Upper lobe of right lung (tissue), 1 donor: ENCODE data around the gene EFR3B. TPM values are rescaled to one million over a fixed set of nuclear protein-coding genes. Genes with fewer than 3 reads are reported as not detected.
A peak's percentile ranks its signal among the peaks of the same experiment; 100 is the strongest.

Experiments used
- ATAC-seq: fragments of 200-7000 bp; cut with Tn5 transposase; one replicate; pipeline ENCODE4 v1.9.1; 2020; ENCODE audit warnings: mild to moderate bottlenecking, moderate library complexity
- DNase-seq: peaks from one replicate; pipeline ENCODE4 v3.0.0-alpha.2; 2020
- H3K27ac ChIP-seq: fragments of 200-600 bp; one replicate; pipeline ENCODE4 v1.8.0; 2022
- H3K27me3 ChIP-seq: fragments of 200-600 bp; one replicate; pipeline ENCODE4 v1.8.0; 2022; ENCODE audit warnings: mild to moderate bottlenecking
- H3K36me3 ChIP-seq: fragments of 200-600 bp; one replicate; pipeline ENCODE4 v1.8.0; 2022
- H3K4me1 ChIP-seq: fragments of 200-600 bp; one replicate; pipeline ENCODE4 v1.8.0; 2022
- H3K4me3 ChIP-seq: fragments of 200-600 bp; one replicate; pipeline ENCODE4 v1.8.0; 2022; ENCODE audit warnings: mild to moderate bottlenecking
- H3K9me3 ChIP-seq: fragments of 200-600 bp; one replicate; pipeline ENCODE4 v1.8.0; 2022
- intact Hi-C: fragments of 100-400 bp; cut with DNase I; formaldehyde crosslinking; loops from one replicate; pipeline ENCODE4 v1.11.0; 2022
- total RNA-seq: library from RNA; stranded (reverse); fragmentation: NEBNext Ultra II Directional; extraction: Animal tissue kit (Norgen Biotek cat#: 25700); gene quantifications from one replicate; pipeline ENCODE4 v1.2.1, GENCODE V29; 2021
- TF ChIP-seq, protein P1 (sequence below): fragments of 200-600 bp; IDR thresholded peaks from one replicate; pipeline ENCODE4 v1.8.0; 2022; ENCODE audit warnings: antibody characterized with exemption
- donor health status: DM: no; HTN: yes; CAD: no; lungs with severe emphysema.

EFR3B gene
- total RNA-seq, 1 donor from 2014 or later: 10.7 TPM

DNA sequence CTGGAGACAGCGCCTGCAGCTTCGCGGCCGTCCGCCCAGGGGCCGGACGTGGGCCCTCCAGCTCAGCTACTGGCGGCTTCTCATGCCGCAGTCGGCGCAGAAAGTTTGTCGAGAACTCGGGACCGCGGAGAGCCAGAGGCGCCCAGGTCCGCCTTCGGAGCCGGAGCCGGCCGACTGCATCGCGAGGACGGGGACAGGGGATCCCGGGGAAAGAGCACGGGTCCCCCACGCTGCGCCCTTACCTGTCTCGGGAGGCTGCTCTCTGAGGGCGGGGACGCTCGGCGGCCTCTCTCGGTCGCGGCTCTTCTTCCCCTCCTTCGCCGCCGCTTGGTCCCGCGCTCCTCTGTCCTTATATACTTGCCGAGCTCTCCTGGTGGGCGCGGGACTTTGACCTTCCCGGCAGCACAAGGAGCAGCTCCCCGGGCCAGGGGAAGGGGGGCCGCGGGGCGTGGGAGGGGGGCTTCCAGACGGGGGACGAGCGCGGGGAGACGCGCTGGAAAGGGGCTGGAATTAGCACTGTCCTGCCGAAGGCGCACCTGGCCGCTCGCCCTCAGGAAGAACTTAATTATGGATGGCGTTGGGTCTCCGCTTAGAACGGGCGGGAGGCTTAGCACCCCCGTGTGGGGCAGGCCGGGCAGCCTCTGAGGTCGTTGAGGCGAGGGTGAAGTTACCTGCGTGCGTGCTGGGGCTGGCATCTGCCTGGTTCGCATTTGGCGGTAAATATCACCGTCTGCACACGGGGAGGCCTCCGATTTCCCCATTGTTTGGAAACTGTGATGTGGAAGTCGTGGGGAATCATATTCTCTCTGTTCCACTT lies 126.6 kb downstream of the EFR3B start, which contains the start of gene POMC:
POMC (minus strand) TSS at position 325 of the 817 bp plus-strand sequence. CDS start 3,808 bp downstream, outside the sequence.
- ATAC-seq (peak; percentile 79), DNase-seq (peak; percentile 70)
- intact Hi-C loops: no loop called here
- Histone ChIP-seq H3K27ac (no peak within 1 kb of the TSS), H3K36me3 (no peaks in the 10 kb centered on the region), H3K9me3 (no peaks in the 10 kb centered on the region), H3K4me3 (peak within 1 kb of the TSS; percentile 48), H3K27me3 (peaks cover 54% of the 10 kb centered on the region), H3K4me1 (peaks cover 11% of the 10 kb centered on the region)
- TF ChIP-seq, protein P1, sequence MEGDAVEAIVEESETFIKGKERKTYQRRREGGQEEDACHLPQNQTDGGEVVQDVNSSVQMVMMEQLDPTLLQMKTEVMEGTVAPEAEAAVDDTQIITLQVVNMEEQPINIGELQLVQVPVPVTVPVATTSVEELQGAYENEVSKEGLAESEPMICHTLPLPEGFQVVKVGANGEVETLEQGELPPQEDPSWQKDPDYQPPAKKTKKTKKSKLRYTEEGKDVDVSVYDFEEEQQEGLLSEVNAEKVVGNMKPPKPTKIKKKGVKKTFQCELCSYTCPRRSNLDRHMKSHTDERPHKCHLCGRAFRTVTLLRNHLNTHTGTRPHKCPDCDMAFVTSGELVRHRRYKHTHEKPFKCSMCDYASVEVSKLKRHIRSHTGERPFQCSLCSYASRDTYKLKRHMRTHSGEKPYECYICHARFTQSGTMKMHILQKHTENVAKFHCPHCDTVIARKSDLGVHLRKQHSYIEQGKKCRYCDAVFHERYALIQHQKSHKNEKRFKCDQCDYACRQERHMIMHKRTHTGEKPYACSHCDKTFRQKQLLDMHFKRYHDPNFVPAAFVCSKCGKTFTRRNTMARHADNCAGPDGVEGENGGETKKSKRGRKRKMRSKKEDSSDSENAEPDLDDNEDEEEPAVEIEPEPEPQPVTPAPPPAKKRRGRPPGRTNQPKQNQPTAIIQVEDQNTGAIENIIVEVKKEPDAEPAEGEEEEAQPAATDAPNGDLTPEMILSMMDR: no peak

DNA sequence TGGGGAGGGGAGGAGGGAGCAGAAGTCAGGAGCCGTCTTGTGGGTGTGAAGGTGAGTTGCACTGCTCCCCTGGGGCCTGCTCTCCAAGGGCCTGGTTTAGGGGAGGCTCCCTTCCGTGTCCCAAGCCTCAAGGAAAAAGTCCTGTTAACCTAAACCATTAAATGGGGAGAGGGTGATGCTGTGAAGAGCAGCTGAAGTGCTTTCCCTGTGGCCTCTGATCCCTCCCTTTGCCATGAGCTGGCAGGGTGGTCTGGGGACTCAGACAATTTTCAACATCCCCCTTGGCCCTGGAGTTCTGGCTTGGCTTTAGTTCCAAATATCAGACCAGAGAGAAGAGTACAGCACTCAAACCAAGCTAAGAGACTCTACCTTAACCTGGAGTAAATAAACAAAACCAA lies 127.2 kb downstream of the EFR3B start:
- no peak for ATAC-seq
- intact Hi-C loops: no loop called here
- H3K9me3 ChIP-seq: no peaks in the 10 kb centered on the region
- H3K4me1 ChIP-seq: peaks cover 11% of the 10 kb centered on the region
- peaks cover 54% of the 10 kb centered on the region for H3K27me3 ChIP-seq
- DNase-seq: no peak
- H3K4me3 ChIP-seq: no peak overlapping the region
- no peaks in the 10 kb centered on the region for H3K36me3 ChIP-seq
- TF ChIP-seq, protein P1: no peak
- no peak overlapping the region for H3K27ac ChIP-seq

DNA sequence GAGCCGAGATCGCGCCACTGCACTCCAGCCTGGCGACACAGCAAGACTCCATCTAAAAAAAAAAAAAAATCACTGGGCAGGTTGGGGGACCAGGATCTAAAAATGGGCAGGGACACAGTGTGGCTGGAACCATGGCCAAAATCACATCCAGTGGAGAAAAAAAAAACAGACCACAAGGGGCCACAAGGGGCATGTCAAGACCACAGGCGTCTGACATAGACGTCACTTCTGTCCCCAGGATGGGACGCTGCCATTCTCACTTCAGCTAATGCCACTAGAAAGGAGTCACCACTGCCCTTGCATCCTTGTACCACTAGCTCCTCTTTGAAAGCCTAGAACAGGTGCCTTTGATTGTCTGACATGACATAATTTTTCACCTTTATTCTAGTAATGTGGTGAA lies 129.0 kb downstream of the EFR3B start:
- Histone ChIP-seq H3K9me3 (no peaks in the 10 kb centered on the region), H3K27ac (no peak overlapping the region), H3K36me3 (no peaks in the 10 kb centered on the region), H3K4me3 (no peak overlapping the region), H3K4me1 (peaks cover 11% of the 10 kb centered on the region), H3K27me3 (peaks cover 52% of the 10 kb centered on the region)
- intact Hi-C loops: no loop called here
- ATAC-seq (no peak), DNase-seq (no peak)
- TF ChIP-seq, protein P1: no peak

DNA sequence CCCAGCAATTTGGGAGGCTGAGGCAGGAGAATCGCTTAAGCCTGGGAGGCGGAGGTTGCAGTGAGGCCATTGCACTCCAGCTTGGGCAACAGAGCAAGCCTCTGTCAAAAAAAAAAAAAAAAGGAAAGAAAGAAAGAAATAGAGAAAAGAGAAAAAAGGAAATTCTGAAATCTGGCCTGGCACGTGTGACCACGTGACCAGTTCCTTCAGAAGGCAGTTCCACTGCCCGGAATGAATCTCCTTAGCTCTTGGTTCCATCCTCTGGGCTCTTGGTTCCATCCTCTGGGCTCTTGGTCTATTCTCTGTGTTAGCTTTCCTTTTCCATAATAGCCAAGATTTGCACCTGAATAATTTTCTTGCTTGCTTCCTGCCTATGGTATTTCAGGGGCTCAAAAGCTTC lies 131.8 kb downstream of the EFR3B start:
- peaks cover 25% of the 10 kb centered on the region for H3K27me3 ChIP-seq
- TF ChIP-seq, protein P1: no peak
- no peaks in the 10 kb centered on the region for H3K4me1 ChIP-seq
- no peaks in the 10 kb centered on the region for H3K36me3 ChIP-seq
- no peaks in the 10 kb centered on the region for H3K9me3 ChIP-seq
- DNase-seq (no peak), ATAC-seq (no peak)
- intact Hi-C loops: no loop called here
- no peak overlapping the region for H3K4me3 ChIP-seq
- H3K27ac ChIP-seq: no peak overlapping the region

DNA sequence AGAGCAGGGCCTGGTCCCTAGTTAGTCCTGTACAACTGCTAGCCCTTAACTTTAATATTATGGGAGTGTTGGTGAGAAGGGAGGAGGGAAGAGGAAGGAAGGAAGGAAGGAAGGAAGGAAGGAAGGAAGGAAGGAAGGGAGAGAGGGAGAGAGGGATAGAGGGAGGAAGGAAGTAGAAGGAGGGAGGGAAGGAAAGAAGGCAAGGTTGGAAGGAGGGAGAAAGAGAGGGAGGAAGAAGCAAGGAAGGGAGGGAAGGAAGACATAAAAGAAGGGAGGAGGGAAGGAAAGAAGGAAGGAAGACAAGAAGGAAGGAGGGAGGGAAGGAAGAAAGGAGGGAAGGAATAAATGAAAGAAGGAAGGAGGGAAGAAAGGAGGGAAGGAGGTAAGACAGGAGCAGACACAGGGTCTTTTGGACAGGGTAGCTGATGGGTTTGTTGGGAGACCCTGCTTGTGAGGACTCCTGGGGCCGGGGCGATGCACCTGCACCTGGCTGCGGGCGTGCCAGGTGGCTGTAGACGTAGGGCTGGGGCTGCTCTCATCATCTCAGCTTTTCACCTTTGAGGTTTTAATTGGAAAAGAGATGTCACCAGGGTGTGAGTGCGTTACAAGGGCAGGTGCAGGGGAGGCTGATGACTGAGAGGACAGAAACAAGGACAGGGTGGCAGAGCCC lies 132.5 kb downstream of the EFR3B start:
- Histone ChIP-seq H3K9me3 (no peaks in the 10 kb centered on the region), H3K4me1 (no peaks in the 10 kb centered on the region), H3K27me3 (peaks cover 19% of the 10 kb centered on the region), H3K27ac (no peak overlapping the region), H3K4me3 (no peak overlapping the region), H3K36me3 (no peaks in the 10 kb centered on the region)
- TF ChIP-seq, protein P1: no peak
- intact Hi-C loops: no loop called here
- no peak for ATAC-seq
- DNase-seq: peak; percentile 28
